Kidney tubule cell (primary cell): ENCODE measurements around the gene CTBP2.
"Not testable (repeated sequence)": the region's sequence is repeated elsewhere in the genome, so short reads cannot be mapped to it uniquely, and the experiment has no call there.

Experiments used
- DNase-seq: peaks from one replicate; pipeline ENCODE4 v3.0.0-alpha.2; 2018; ENCODE audit warnings: low spot score

Gene CTBP2

DNA sequence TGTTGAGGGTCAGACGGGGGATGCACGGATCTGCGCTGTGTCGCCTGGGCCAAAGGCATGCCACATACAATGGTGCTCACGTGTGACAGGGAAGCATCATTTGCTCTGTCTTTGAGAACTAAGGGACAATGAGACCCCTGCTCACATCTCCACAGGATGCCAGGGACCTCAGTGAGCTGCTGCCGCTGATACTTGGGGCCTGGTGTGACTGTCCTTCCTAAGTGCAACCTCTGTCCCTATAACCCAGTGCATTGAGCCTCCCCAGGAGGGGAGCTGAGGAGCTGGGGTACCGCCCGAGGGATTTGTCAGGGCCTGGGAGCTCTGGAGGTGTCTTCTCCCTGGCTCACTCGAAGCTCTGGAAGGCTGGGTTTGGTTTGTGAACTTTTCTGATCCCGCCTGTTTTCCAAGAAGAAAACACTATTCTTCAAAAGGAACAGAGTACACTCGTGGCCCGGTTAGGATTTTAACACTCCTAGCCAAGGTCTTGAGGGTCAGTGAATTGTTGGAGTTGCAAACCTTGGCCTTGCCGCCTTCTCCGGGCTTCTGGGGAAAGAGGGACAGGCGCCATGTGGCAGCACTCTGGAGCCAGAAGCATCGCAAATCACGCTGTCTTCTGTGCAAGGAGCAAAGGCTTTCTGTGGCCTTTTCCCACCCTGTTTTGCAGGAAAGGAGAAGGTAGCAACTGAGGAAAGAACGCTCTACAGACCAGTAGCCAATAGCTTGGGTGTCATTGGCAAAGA, 26.2 kb upstream of the CTBP2 start:
- DNase-seq: no peak

- DNase-seq: not testable (repeated sequence)
These were observed 18.7 kb upstream of the CTBP2 start for GRCh38 chr10:125179107-125179506.

DNA sequence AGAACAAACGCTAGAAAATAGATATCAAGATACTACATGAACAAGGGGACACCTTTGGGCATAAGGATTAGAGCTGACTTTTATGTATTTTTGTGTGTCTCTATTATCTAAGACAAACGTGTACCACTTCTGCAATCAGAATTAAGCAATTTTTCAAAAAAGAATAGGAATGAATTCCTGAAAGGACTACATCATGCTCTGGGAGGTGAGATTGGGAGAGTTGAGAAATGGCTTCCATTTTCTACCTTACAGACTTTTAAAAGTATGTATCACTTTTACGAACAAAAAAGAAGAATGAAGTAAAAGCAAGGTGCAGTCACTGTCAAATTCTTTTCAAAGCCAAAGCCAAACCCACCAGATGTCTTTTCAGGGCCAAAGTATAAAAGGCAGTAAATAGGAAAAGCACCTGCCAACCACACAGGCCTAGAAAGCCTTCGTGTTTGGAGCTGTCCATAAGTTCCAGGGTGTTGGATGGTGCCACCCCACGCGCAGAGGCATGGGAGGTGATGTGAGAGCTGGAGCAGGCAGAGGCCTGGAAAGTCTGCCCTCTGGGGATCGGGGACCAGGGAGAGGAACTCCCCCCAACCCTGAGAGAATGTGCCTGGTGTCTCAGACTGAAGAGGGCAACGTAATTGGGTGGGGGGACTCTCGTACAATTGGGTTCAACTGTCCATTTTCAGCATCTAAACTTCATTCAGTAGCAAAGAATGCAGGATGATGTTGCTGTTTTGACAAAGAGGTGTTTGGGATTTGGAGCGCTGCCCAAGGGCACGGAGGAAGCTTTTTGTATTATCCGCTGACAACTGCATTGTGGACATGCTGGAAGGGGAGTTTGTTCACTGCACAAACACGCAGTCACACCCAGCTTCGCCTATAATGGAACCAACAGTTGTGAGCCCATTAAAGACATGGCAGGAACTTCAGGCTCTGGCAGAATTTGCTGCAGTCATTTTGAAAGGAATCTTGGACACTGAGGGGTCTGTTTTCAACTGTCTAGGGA, 17.6 kb upstream of the CTBP2 start:
- no peak for DNase-seq

DNA sequence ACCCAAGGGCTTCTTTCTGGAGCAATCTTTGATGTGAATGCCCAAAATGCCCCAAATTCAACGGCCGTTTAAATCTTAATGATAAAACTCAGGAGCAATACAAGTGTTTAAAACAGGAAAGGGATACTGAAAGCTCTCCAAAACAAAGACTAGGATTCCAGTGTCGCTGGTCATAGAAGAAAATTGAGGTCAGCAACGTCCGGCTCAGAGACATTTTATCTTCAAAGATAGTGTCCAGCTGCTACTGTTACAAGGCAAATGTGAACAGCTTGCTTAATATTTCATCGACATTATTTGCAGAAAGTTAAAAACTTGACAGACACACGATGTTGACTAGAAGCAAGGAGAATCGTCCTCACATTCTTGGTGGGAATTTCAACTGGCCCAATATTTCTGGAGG, 15.4 kb upstream of the CTBP2 start:
- no peak for DNase-seq

DNA sequence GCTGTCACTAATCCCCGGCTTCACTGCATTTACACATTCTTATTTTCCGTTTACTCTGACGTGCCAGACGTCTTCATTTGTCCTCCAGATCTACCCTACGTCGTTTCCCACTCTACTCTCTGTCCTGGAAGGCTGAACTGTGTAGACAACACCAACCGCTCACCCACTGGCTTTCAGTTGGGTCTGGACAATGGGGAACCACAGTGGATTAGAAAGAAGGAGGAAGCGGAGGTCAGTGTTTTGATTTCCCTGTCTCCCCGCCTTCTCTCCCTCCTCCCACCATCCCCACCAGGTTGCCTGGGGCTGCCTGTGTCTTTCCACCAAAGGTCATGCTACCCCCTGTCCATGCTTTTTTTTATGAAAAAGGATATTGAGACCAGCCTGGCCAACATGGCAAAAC, 14.0 kb upstream of the CTBP2 start:
- DNase-seq: no peak

- no peak for DNase-seq
These were observed 12.3 kb upstream of the CTBP2 start for GRCh38 chr10:125172694-125173093.

DNA sequence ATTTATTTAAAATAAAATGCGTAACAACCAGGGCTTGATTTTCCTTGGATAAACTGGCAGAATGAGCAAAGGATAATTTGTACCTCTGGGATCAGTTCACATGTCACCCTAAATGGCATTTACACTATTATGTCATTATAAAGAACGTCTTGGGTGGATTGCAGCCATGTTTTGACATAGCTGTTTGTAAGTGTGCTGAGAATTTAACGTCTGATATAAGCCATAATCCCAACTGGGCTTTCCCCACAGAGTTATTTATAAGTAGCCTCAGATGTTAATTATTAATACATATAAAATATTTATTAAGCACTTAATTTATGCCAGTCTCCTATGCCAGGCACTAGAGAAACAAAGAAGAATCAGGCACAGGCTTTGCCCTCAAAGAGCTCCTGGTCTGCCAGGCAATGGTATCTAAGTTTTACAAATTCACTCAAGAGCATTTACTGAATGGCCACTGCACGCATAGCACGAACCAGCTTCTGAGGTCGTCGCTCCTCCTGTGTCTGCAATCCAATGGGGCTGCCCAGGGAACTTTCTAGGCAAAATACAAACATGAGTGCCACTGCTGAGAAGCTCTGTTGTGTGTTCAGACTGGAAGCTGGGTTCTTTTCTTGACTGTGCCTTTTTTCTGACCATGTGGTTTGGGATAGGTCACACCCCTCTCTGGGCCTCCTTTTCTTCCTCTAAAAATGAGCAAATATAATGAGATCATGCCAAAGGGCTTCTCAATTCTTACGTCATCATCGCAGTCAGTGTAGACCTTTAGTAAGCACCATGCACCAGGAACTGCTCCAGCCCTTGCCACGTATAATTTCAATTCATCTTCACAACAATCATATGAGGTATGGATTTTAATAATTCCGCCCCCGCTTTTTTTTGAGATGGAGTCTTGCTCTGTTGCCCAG, 11.3 kb upstream of the CTBP2 start:
- DNase-seq: no peak

DNA sequence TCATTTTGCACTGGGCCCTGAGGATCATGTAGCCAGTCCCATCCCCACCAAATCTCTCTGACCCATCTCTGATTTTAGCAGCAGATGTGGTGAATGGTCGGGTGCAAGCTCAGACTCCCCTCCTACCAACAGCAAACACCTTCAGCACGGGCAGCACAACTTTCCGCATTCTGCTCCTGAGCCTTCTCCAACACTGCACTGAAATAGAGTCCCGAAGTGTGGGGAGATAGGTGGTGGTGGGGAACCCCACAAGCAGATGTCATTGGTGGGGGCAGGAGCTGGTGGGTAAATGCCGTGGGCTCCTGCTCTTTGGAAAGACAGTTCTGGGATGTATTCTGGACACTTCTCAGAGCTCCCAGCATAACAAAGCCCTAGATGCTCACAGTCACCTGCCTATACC, 9.6 kb upstream of the CTBP2 start:
- no peak for DNase-seq

DNA sequence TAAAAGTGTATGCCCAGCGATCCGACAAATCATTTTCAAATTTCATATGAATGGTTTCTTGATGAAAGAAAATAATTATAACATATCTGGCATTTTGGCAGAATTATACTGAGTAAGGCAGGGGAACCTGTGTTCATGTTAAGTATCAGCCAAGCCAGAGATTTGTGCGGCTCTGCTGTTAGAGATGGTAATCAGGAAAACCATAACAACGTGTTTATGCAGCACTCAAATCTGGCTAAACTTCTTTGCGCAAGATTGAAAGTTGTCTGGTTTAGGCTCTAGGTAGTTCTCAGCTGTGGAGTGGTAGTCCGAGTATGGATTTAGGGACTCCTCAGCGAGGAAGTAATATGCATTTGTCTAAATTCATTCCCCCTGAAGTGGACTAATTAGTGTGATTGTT, 8.9 kb upstream of the CTBP2 start:
- no peak for DNase-seq

- no peak for DNase-seq
These were observed 6.3 kb upstream of the CTBP2 start for GRCh38 chr10:125166658-125167057.

DNA sequence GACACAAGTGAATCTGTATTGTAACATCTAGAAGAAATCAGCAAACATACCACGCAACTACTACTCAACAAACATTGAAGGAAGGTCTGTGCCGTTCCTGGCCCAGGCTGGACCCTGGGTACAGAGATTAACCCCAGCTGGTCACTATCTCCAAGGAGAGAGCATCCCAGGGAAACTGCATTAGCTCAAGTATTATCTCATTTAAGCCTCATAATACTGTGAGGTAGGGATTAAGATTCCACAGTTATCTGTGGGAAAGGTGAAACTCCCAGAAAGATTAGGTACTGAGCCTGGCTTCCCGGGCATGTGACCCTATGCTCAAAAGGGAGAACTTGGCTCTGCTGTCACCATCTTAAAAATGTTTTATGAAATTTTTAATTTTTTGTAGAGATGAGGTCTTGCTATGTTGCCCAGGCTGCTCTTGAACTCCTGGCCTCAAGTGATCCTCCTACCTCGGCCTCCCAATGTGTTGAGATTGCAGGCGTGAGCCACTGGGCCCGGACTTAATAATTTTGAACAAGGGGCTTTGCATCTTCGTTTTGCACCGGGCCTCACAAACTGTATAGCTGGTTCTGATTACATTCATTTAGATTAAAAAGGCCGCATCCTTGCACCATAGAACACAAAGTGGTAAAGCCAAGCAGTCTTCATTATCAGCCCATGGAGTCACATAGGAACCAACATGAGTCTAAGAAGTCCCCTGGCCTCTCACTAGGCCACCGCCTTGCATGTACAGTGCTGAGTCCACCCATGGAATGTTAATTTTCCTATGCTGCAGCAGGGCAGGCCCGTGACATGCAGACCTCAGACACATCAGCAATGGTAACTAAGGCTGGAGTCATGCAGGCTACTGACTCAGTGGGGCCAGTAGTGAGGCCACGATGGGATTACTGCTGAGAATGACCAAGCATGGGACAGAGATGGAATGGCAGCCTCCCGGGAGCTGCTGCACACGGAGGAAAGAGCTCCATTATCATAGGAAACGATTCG, 5.5 kb upstream of the CTBP2 start:
- DNase-seq: no peak

DNA sequence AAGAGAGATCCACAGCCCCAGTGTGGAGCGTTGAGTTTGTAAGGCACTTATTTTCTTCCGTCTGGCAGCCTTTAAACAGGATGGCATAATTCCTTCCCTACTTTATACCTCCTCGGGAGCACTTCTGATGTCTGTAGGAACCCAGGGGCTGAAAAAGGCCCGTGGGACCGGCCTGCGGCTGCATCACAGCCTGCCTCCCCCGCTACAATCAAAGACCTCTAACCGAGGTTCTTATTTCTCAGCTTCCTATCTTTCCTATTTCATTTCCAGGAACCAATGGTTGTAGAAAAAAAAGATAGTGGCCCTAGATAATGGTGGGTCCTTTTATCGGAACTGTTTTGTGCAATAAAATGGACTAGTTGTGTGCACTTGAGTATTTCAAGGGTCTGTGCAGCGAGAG, 4.1 kb upstream of the CTBP2 start:
- DNase-seq: no peak

DNA sequence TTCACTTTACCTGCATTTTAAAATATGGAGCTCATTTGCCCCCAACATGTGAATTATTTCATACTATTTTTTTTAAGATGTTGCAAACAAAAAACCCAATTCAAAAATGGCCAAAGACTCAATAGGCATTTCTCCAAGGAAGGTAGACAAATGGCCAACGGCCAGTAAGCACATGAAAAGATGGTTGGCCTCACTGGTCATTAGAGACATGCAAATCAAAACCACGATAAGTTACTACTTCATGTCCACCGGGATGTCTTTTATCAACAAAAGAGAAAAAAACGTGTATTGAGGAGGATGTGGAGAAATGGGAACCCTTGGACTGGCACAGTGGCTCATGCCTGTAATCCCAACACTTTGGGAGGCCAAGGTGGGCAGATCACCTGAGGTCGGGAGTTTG, 3.4 kb upstream of the CTBP2 start:
- DNase-seq: no peak

DNA sequence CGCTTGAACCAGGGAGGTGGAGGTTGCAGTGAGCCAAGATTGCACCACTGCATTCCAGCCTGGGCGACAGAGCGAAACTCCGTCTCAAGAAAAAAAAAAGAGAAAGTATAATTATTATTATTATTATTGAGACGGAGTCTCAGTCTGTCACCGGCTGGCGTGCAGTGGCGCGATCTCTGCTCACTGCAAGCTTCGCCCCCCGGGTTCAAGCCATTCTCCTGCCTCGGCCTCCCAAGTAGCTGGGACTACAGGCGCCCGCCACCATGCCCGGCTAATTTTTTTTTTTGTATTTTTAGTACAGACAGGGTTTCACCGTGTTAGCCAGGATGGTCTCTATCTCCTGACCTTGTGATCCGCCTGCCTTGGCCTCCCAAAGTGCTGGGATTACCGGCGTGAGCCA, 2.9 kb upstream of the CTBP2 start:
- DNase-seq: not testable (repeated sequence)

DNA sequence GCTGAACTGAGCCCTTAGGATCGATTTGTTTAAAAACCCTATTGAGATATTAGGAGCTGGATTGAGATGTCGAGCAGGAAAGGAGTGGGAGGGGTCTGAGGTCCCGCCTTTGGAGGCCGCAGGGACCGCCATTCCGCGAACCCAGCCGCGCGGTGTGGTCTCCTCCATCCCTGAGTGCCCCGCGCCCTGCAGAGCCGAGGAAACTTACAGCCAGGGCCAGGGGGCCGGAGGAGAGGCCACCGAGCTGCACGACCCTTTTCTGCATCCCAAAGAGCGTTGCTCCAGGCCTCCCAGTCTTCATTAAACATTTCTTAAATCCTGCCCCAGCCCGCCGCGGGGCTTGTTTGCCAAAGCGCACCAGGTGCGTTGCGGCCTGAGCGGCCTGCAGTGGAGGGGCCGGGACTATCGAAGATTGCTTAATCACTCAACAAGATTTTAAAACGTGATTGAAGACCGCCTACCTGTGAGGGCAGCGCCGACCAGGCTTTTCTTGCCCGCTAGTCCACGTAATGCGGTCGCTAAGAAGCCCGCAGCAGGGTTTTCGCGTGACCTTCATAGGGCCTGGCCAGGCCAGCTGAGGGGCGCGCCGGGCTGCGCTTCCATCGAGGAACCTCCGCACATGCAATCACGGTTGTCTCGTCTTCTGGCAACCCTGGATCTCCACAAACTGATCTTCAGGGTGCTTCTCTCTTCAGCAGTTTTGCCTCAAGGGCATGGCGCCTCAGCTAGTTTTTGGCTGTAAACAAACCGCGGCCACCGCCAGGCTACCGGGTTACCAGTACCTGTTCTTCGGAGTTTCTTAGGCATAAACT, 2.0 kb upstream of the CTBP2 start:
- DNase-seq: no peak

DNA sequence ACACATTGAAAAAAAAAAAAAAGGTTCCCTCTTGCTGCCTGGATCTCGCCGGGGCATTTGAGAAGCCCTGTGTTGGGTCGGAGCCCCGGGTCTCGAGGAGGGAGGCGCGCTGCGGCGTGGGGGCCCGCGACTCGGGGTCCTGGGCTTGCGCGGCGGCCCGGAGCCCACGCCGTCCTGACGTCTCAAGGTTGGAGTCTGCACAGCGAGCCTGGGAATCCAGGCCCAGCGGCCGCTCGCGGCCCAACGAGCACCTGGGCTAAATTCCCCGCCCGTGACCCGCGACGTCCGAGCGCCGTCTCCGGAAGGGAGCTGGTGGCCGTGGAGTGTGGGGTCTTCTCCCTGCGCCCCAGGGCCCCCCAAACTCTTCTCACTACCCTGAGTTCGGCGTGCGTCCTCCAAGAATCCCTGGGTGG, 1.4 kb upstream of the CTBP2 start:
- DNase-seq: no peak

DNA sequence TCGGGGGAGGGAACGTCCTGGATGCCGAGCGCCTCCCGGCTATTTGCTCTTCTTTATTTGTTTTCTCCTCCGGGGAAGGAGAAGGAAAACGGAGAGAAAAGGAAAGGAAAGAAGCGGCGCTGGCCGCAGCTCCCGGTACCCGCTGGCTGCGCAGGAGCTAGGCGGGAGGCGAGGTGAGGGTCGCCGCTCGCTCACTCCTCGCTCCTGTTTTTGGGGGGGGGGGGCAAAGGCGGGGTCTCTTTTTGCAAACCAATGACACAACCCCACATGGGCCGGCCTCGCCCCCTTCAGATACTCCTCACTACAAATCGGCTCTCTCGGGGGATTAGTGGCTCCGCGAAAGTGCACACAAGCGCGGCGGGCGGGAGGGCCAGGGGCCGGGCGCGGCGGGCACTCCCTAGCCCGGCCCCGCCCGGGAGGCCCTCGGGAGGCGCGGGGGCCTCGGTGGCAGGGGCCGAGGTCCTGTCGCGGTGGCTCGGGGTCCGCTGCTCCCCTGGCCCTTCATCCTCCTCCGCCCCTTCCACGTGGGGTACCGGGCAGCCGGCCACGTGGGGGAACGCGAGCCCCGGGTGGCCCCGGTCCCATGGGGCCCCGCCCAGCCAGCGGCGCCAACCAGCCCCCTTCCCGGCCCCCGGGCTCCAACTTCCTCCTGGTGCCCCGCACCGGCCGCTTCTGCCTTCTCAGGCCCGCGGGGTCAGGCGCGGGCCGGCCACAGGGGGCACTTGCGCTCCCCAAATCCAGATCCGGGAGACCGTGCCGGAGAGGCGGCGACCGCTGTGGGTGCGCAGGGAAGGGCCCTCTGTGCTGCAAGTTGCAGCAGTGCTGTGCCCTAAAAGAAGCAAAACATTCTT, 718 bp upstream of the CTBP2 start:
- DNase-seq: peak; percentile 85

- DNase-seq: no peak
These were observed 854 bp downstream of the CTBP2 start for GRCh38 chr10:125159486-125159931.
